HepG2 (cell line): ENCODE measurements around the gene CDC42EP4. TPM values are rescaled to one million over a fixed set of nuclear protein-coding genes. Genes with fewer than 3 reads are reported as not detected.

Experiments used
- ATF1 ChIP-seq: IDR thresholded peaks from 2 replicates; pipeline ENCODE4 v1.6.1; 2016; ENCODE audit warnings: mild to moderate bottlenecking, control low read depth
- CENPBD1 ChIP-seq: sonication (generic); formaldehyde crosslinking; IDR thresholded peaks from 2 replicates; pipeline ENCODE4 v1.8.0; 2022; ENCODE audit warnings: missing genetic modification reagents, low read depth, mild to moderate bottlenecking, borderline replicate concordance
- CTCF ChIP-seq: sonication (generic); formaldehyde crosslinking; IDR thresholded peaks from 2 replicates; pipeline ENCODE4 v1.5.0; 2020; ENCODE audit warnings: mild to moderate bottlenecking, missing genetic modification reagents, moderate library complexity
- DDIT3 ChIP-seq: sonication (generic); formaldehyde crosslinking; IDR thresholded peaks from 2 replicates; pipeline ENCODE4 v1.4.0; 2020; ENCODE audit warnings: mild to moderate bottlenecking, missing genetic modification reagents
- EP300 ChIP-seq, 3 experiments: sonication (generic) in 1 of 3; formaldehyde crosslinking in 1 of 3; IDR thresholded peaks; 2 replicates each; pipeline versions ENCODE4 v1.5.1 to v1.6.1; 2011 to 2020; ENCODE audit warnings: low read depth in 2 of 3, low read length in 2 of 3, borderline replicate concordance in 1 of 3, improper control_type of control experiment in 1 of 3, mild to moderate bottlenecking in 1 of 3, missing genetic modification reagents in 1 of 3, moderate library complexity in 1 of 3
- FOXO1 ChIP-seq: sonication (generic); formaldehyde crosslinking; IDR thresholded peaks from 2 replicates; pipeline ENCODE4 v1.4.0; 2020; ENCODE audit warnings: missing genetic modification reagents
- HIVEP1 ChIP-seq: sonication (generic); formaldehyde crosslinking; IDR thresholded peaks from 2 replicates; pipeline ENCODE4 v1.4.0; 2020; ENCODE audit warnings: mild to moderate bottlenecking, missing genetic modification reagents
- IRF1 ChIP-seq: sonication (generic); formaldehyde crosslinking; IDR thresholded peaks from 2 replicates; pipeline ENCODE4 v1.4.0; 2020; ENCODE audit warnings: low read depth, mild to moderate bottlenecking, missing genetic modification reagents
- MAFK ChIP-seq, 2 experiments: IDR thresholded peaks in 1 of 2; conservative IDR thresholded peaks in 1 of 2; 2 replicates each; pipeline ENCODE4 v1.6.1; 2011; ENCODE audit warnings: improper control_type of control experiment in 2 of 2, low read length in 2 of 2
- MLXIP ChIP-seq: sonication (generic); formaldehyde crosslinking; IDR thresholded peaks from 2 replicates; pipeline ENCODE4 v1.9.0; 2021; ENCODE audit warnings: missing genetic modification reagents, borderline replicate concordance
- MZF1 ChIP-seq: sonication (generic); formaldehyde crosslinking; IDR thresholded peaks from 2 replicates; pipeline ENCODE4 v1.8.1; 2023; ENCODE audit warnings: mild to moderate bottlenecking, missing genetic modification reagents, borderline replicate concordance
- NAIF1 ChIP-seq: sonication (generic); formaldehyde crosslinking; IDR thresholded peaks from 2 replicates; pipeline ENCODE4 v1.5.0; 2020; ENCODE audit warnings: mild to moderate bottlenecking, missing genetic modification reagents, borderline replicate concordance
- SAP130 ChIP-seq: IDR thresholded peaks from 2 replicates; pipeline ENCODE4 v1.6.1; 2016; ENCODE audit warnings: low read depth
- SMARCE1 ChIP-seq: fragments of 450-650 bp; IDR thresholded peaks from 2 replicates; pipeline ENCODE4 v1.6.1; 2017; ENCODE audit warnings: borderline replicate concordance
- SNAPC2 ChIP-seq: sonication (generic); formaldehyde crosslinking; IDR thresholded peaks from 2 replicates; pipeline ENCODE4 v1.8.1; 2022; ENCODE audit warnings: mild to moderate bottlenecking, missing genetic modification reagents
- STAG1 ChIP-seq: sonication (generic); formaldehyde crosslinking; IDR thresholded peaks from 2 replicates; pipeline ENCODE4 v1.4.0; 2020; ENCODE audit warnings: missing genetic modification reagents
- ZBTB25 ChIP-seq: IDR thresholded peaks from 2 replicates; pipeline ENCODE4 v1.6.1; 2018; ENCODE audit warnings: missing genetic modification reagents
- ZBTB7B ChIP-seq: sonication (generic); formaldehyde crosslinking; IDR thresholded peaks from 2 replicates; pipeline ENCODE4 v1.4.0; 2020; ENCODE audit warnings: missing genetic modification reagents
- ZMYM3 ChIP-seq: sonication (generic); formaldehyde crosslinking; IDR thresholded peaks from 2 replicates; pipeline ENCODE4 v1.5.1; 2020; ENCODE audit warnings: mild to moderate bottlenecking, missing genetic modification reagents
- ZNF441 ChIP-seq: sonication (generic); formaldehyde crosslinking; IDR thresholded peaks from 2 replicates; pipeline ENCODE4 v1.7.0; 2021; ENCODE audit warnings: missing genetic modification reagents, borderline replicate concordance
- ZNF850 ChIP-seq: sonication (generic); formaldehyde crosslinking; conservative IDR thresholded peaks from 2 replicates; pipeline ENCODE4 v1.9.0; 2021; ENCODE audit warnings: mild to moderate bottlenecking, missing genetic modification reagents
- ZNF883 ChIP-seq: sonication (generic); formaldehyde crosslinking; IDR thresholded peaks from 2 replicates; pipeline ENCODE4 v1.5.1; 2020; ENCODE audit warnings: mild to moderate bottlenecking, missing genetic modification reagents; ENCODE audit errors: not compliant biosample characterization
- ZSCAN9 ChIP-seq: IDR thresholded peaks from 2 replicates; pipeline ENCODE4 v1.6.1; 2016; ENCODE audit warnings: borderline replicate concordance
- polyA plus RNA-seq, 8 experiments: library from polyadenylated mRNA; depleted of rRNA in 3 of 8; stranded (reverse) in 7 of 8; unstranded in 1 of 8; fragments of >200 nt; fragmentation: Illumina TruSeq in 4 of 8; extraction: Trizol in 4 of 8; gene quantifications; 2 replicates each; pipeline versions ENCODE4 v1.2.1 to v1.2.3, GENCODE V29; 2011 to 2016; ENCODE audit warnings: low read depth in 4 of 8, missing spikeins in 1 of 8, mixed read lengths in 1 of 8; ENCODE audit not compliant: insufficient read depth in 1 of 8
- total RNA-seq, 5 experiments: library from RNA; depleted of rRNA; stranded (reverse); fragments of >200 nt; fragmentation: Illumina TruSeq; extraction: Trizol; gene quantifications; 2 replicates each; pipeline ENCODE4 v1.2.3, GENCODE V29; 2016; ENCODE audit warnings: low read depth in 1 of 5

CDC42EP4 gene
- total and polyA plus RNA-seq, 2 of the 13 experiments (the other 11 are each of a cell fraction or from before 2014, with no cell fraction given), result 19.0 to 54.0 TPM

- TF ChIP-seq ZBTB25 (CRISPR knock-in tag), result no peak
- TF ChIP-seq EP300 (IDR thresholded peaks at IDR 0.05; ENCODE audit: low read depth in 2 of 2, low read length in 2 of 2), result peak in 1 of 2 experiments; percentile 65; a peak in 1 of 4 replicates
- TF ChIP-seq EP300 (CRISPR knock-in tag; IDR thresholded peaks at IDR 0.05; ENCODE audit: borderline replicate concordance), result no peak
- TF ChIP-seq ZNF441 (CRISPR knock-in tag), result no peak
- TF ChIP-seq ZSCAN9 (CRISPR knock-in tag), result no peak
- no peak for TF ChIP-seq STAG1
- no peak for TF ChIP-seq SMARCE1
- TF ChIP-seq CTCF (CRISPR knock-in tag), result 0 out of 2 replicates have a peak, but pooled peaks have one; percentile 12
- no peak for TF ChIP-seq ATF1 (CRISPR knock-in tag)
- TF ChIP-seq CENPBD1 (CRISPR knock-in tag), result no peak
- TF ChIP-seq NAIF1 (CRISPR knock-in tag), result no peak
- no peak for TF ChIP-seq MZF1
- no peak; the same call in 1 of the 2 replicates for TF ChIP-seq FOXO1 (CRISPR knock-in tag)
- no peak for TF ChIP-seq ZBTB7B (CRISPR knock-in tag)
- no peak for TF ChIP-seq MLXIP (CRISPR knock-in tag)
- no peak for TF ChIP-seq ZNF850 (CRISPR knock-in tag)
- no peak for TF ChIP-seq DDIT3 (CRISPR knock-in tag)
- TF ChIP-seq ZNF883 (CRISPR knock-in tag), result no peak
- no peak for TF ChIP-seq HIVEP1 (CRISPR knock-in tag)
- no peak for TF ChIP-seq SNAPC2
- no peak for TF ChIP-seq IRF1 (CRISPR knock-in tag)
- 0 out of 2 replicates have a peak, but pooled peaks have one; percentile 25 for TF ChIP-seq ZMYM3 (CRISPR knock-in tag)
- no peak for TF ChIP-seq MAFK (conservative IDR thresholded peaks at IDR 0.05 in 1 of 2, IDR thresholded peaks at IDR 0.05 in 1 of 2; ENCODE audit: low read length in 2 of 2)
- TF ChIP-seq SAP130, result peak; percentile 68
Observed at GRCh38 chr17:73340093-73340596, 28.3 kb upstream of the CDC42EP4 start (continued).
